SK-N-MC (cell line): ENCODE data around the gene HEG1.

Experiments used
- EZH2 ChIP-seq: fragments of 200-600 bp; sonication (generic); IDR thresholded peaks from one replicate; pipeline ENCODE4 v1.6.1; 2017; ENCODE audit warnings: antibody characterized with exemption
- POLR2AphosphoS5 ChIP-seq: IDR thresholded peaks from 2 replicates; pipeline ENCODE4 v1.6.1; 2012; ENCODE audit warnings: mild to moderate bottlenecking, low read depth, low read length, borderline replicate concordance

DNA sequence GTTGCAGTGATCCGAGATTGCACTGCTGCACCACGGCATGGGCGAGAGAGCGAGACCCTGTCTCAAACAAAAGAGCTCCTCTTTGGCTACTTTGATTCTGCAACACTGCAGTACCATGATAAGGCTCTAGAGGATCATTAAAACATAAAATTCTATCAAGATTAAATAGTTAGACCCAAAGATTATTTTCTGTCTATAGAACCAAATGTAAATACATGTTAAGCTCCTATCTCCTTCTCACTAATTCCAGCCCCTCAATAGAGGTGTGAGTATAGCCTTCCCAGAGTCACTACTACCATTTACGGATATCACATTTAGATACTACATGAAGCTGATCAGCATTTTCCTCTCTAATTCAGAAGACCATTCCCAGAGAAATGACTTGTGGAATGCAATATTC lies 116.9 kb downstream of the HEG1 start:
- TF ChIP-seq POLR2AphosphoS5 (no peak), EZH2 (no peak)
